Mesothelial cell of epicardium (in vitro differentiated cells): ENCODE results near the gene LYZL1. TPM values are rescaled to one million over a fixed set of nuclear protein-coding genes. Genes with fewer than 3 reads are reported as not detected.
A peak's percentile ranks its signal among the peaks of the same experiment; 100 is the strongest.

Experiments used
- DNase-seq, 2 experiments: peaks; one replicate each; pipeline ENCODE4 v3.0.0; 2021; ENCODE audit warnings: low spot score in 2 of 2; ENCODE audit not compliant: unreplicated experiment in 2 of 2
- H3K27ac Mint-ChIP-seq: 2 replicates; pipeline ENCODE4 v1.8.0; 2021; ENCODE audit warnings: mixed read lengths
- H3K27me3 Mint-ChIP-seq: 2 replicates; pipeline ENCODE4 v1.8.0; 2021; ENCODE audit warnings: low read depth, mixed read lengths
- H3K36me3 Mint-ChIP-seq: 2 replicates; pipeline ENCODE4 v1.8.0; 2021; ENCODE audit warnings: mixed read lengths
- H3K4me1 Mint-ChIP-seq: 2 replicates; pipeline ENCODE4 v1.8.0; 2021; ENCODE audit warnings: mixed read lengths
- H3K4me3 Mint-ChIP-seq: 2 replicates; pipeline ENCODE4 v1.8.0; 2021; ENCODE audit warnings: mild to moderate bottlenecking, moderate library complexity, mixed read lengths
- H3K9me3 Mint-ChIP-seq: 2 replicates; pipeline ENCODE4 v1.8.0; 2021; ENCODE audit warnings: mixed read lengths
- total RNA-seq: library from RNA; stranded (reverse); gene quantifications from 3 replicates; pipeline ENCODE4 v1.2.1, GENCODE V29; 2021
- TF ChIP-seq, protein P1 (sequence below): fragments of 200-600 bp; sonication (generic); IDR thresholded peaks from one replicate; pipeline ENCODE4 v1.5.0; 2021; ENCODE audit warnings: antibody characterized with exemption; ENCODE audit not compliant: unreplicated experiment

LYZL1 gene
- total RNA-seq, 1 donor from 2014 or later = not detected

DNA sequence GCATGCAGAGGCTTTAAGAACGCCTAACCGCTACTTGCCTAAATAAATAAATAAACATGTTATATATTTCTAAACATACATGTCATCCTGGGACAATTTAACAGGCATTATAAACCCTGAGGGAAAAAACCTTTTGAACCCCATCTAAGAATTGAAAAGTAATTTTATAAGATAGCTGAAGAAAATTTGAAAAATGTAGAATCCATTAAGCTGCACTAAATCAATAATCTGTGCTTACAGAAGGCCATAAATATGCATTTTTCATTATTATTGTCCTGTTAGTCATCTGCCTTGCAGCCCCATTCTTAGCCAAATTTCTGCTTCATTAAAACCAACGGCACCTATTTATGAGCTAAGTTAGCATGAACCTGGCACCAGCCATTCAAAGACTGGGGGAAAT lies 24.2 kb downstream of the LYZL1 start:
- Mint-ChIP-seq H3K4me3 (no peak overlapping the region), H3K9me3 (peaks cover 12% of the 10 kb centered on the region), H3K36me3 (peaks cover 6% of the 10 kb centered on the region), H3K4me1 (peaks cover 31% of the 10 kb centered on the region), H3K27ac (no peak overlapping the region), H3K27me3 (no peaks in the 10 kb centered on the region)
- DNase-seq = no peak
- TF ChIP-seq, protein P1, sequence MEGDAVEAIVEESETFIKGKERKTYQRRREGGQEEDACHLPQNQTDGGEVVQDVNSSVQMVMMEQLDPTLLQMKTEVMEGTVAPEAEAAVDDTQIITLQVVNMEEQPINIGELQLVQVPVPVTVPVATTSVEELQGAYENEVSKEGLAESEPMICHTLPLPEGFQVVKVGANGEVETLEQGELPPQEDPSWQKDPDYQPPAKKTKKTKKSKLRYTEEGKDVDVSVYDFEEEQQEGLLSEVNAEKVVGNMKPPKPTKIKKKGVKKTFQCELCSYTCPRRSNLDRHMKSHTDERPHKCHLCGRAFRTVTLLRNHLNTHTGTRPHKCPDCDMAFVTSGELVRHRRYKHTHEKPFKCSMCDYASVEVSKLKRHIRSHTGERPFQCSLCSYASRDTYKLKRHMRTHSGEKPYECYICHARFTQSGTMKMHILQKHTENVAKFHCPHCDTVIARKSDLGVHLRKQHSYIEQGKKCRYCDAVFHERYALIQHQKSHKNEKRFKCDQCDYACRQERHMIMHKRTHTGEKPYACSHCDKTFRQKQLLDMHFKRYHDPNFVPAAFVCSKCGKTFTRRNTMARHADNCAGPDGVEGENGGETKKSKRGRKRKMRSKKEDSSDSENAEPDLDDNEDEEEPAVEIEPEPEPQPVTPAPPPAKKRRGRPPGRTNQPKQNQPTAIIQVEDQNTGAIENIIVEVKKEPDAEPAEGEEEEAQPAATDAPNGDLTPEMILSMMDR = no peak

DNA sequence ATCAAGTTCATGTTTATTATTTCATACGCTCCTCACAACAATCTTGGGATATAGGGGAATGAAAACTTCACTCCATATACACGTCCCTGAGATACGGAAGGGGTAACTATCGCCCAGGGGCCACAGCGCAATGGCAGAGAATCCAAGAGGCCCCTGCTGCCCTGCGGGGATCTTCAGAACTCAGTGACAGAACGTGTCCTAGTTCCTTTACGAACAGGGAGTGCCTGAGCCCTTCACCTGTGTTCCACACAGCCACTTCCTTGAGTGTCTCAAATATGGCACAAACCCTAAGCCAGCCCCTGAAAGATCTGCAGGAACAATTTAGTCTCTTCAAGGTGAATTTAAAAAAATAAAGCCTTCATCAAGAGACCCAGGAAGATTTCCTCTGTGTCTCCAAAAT lies 25.9 kb downstream of the LYZL1 start:
- no peak for DNase-seq
- H3K4me3 Mint-ChIP-seq = no peak overlapping the region
- peak overlapping the region; percentile 40 for H3K27ac Mint-ChIP-seq
- peaks cover 6% of the 10 kb centered on the region for H3K36me3 Mint-ChIP-seq
- H3K27me3 Mint-ChIP-seq = no peaks in the 10 kb centered on the region
- TF ChIP-seq, protein P1 = no peak
- H3K9me3 Mint-ChIP-seq = peaks cover 11% of the 10 kb centered on the region
- peaks cover 45% of the 10 kb centered on the region for H3K4me1 Mint-ChIP-seq

DNA sequence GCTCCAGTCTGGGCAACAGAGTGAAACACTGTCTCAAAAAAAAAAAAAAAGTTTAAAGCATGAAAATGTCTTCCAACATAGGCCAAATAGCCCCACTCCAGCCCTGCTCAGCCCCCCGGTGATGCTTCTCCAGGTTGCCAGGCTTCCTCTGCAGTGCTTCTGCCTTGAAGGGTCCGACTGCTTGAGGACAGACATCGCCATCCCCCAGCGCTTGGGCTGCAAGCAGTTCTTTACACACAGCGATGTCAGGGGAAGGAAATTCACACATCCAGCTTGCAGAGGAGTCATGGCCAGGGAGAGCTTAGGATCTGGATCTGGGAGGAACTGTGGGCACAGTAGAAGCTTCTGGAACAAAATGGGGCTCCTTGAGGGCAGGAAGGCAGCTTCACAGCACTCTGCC lies 26.9 kb downstream of the LYZL1 start:
- H3K36me3 Mint-ChIP-seq = peaks cover 6% of the 10 kb centered on the region
- peaks cover 51% of the 10 kb centered on the region for H3K4me1 Mint-ChIP-seq
- H3K4me3 Mint-ChIP-seq = no peak overlapping the region
- TF ChIP-seq, protein P1 = no peak
- H3K27me3 Mint-ChIP-seq = no peaks in the 10 kb centered on the region
- peaks cover 7% of the 10 kb centered on the region for H3K9me3 Mint-ChIP-seq
- DNase-seq = no peak
- peak overlapping the region; percentile 92 for H3K27ac Mint-ChIP-seq

DNA sequence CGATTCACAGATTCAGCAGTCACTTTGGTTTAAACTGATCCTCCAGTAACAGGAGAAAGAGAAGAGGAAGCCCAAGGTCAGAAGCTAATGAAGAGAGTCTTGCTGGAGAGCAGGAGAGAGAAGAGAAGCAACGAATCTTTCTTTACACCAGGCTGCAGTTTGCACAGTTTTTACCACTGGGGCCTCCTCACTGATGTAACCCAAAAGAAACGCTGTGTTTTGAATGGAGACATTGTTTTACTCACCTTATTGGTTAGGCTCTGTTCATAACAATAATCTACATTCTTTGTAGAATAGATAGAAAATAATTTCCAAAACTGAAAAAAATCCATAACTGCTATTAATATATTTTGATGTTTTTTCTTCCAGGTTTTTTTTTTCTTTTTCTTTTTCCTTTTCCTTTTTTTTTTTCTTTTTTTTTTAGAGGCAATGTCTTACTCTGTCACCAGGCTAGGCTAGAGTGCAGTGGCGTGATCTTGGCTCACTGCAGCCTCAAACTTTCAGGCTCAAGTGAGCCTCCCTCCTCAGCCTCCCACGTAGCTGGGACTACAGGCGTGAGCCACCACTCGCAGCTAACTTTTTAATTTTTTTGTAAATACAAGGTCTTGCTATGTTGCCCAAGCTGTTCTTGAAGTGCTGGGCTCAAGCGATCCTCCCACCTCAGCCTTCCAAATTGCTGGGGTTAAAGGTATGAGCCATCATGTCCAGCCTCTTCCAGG lies 27.6 kb downstream of the LYZL1 start:
- DNase-seq = no peak
- no peak overlapping the region for H3K4me3 Mint-ChIP-seq
- H3K9me3 Mint-ChIP-seq = peaks cover 7% of the 10 kb centered on the region
- H3K27me3 Mint-ChIP-seq = no peaks in the 10 kb centered on the region
- peaks cover 56% of the 10 kb centered on the region for H3K4me1 Mint-ChIP-seq
- H3K27ac Mint-ChIP-seq = peak overlapping the region; percentile 92
- H3K36me3 Mint-ChIP-seq = peaks cover 6% of the 10 kb centered on the region
- TF ChIP-seq, protein P1 = no peak

DNA sequence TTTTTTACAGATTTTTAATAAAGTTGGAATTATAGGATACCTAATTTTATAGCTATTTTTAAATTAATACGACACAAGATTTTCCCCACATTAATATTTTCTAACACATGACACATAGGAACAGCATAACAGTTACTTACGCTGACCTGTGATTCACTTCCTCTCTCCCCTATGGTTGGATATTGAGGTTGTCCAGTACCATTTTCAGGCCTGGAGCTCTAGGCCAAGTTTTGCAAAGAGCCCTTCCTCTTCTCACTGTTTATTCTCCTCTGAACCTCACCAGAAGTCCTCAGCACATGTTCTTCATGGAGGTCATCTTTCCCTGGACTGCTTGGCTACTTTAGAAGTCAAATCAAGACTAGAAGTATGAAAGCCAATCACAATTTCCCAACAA lies 28.2 kb downstream of the LYZL1 start:
- TF ChIP-seq, protein P1 = no peak
- Mint-ChIP-seq H3K9me3 (peaks cover 7% of the 10 kb centered on the region), H3K36me3 (peaks cover 6% of the 10 kb centered on the region), H3K27me3 (no peaks in the 10 kb centered on the region), H3K27ac (peak overlapping the region; percentile 98), H3K4me3 (no peak overlapping the region), H3K4me1 (peaks cover 59% of the 10 kb centered on the region)
- DNase-seq = no peak
